Body of pancreas (tissue), 4 donors: Measurements from ENCODE around the gene SIGLEC11.

Source experiments
- POLR2A ChIP-seq, 3 donors: fragments of 450-650 bp; IDR thresholded peaks; one replicate each; pipeline ENCODE4 v1.6.1; 2016; ENCODE audit warnings: antibody characterized with exemption in 3 of 3, mild to moderate bottlenecking in 2 of 3
- TF ChIP-seq, protein P1 (sequence below), 7 experiments: fragments of 450-650 bp in 4 of 7; fragments of 200-600 bp in 3 of 7; sonication (generic) in 3 of 7; IDR thresholded peaks; one replicate each; pipeline ENCODE4 v1.5.1; 2016 to 2019; ENCODE audit warnings: antibody characterized with exemption in 7 of 7

DNA sequence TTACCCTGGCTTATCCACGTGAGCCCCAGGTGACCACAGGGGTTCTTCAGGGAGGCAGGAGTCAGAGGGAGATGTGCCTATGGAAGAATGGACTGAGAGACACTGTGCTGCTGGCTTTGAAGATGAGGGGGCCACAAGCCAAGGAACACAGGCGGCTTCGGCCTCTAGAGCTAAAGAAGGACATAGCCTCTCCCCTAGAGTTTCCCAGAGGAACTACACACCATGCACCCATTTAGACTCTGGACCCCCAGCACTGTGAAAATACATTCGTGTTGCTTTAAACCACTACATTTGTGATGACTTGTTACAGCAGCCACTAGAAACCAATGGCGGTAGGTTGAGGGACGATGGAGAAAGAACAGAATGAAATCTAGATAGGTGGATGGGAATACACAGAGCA, 45.7 kb downstream of the SIGLEC11 start:
- TF ChIP-seq, protein P1, sequence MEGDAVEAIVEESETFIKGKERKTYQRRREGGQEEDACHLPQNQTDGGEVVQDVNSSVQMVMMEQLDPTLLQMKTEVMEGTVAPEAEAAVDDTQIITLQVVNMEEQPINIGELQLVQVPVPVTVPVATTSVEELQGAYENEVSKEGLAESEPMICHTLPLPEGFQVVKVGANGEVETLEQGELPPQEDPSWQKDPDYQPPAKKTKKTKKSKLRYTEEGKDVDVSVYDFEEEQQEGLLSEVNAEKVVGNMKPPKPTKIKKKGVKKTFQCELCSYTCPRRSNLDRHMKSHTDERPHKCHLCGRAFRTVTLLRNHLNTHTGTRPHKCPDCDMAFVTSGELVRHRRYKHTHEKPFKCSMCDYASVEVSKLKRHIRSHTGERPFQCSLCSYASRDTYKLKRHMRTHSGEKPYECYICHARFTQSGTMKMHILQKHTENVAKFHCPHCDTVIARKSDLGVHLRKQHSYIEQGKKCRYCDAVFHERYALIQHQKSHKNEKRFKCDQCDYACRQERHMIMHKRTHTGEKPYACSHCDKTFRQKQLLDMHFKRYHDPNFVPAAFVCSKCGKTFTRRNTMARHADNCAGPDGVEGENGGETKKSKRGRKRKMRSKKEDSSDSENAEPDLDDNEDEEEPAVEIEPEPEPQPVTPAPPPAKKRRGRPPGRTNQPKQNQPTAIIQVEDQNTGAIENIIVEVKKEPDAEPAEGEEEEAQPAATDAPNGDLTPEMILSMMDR (IDR thresholded peaks at IDR 0.05) = no peak
- TF ChIP-seq POLR2A (IDR thresholded peaks at IDR 0.05) = no peak
